Measurements from ENCODE around the gene KPNB1. TPM values are rescaled to one million over a fixed set of nuclear protein-coding genes. Genes with fewer than 3 reads are reported as not detected.

KPNB1 gene
- polyA plus RNA-seq, 1 donor (not counting 4 experiments of a cell fraction or from before 2014, with no cell fraction given) = 220 TPM

- TF ChIP-seq CTCF (optimal IDR thresholded peaks at IDR 0.05 in 1 of 3, IDR thresholded peaks at IDR 0.05 in 1 of 3, conservative IDR thresholded peaks at IDR 0.05 in 1 of 3; ENCODE audit: extremely low read depth in 1 of 3, insufficient read depth in 2 of 3, low read length in 3 of 3) (no peak), EZH2 (IDR thresholded peaks at IDR 0.05; ENCODE audit: low read length) (no peak)
- H3K4me2 ChIP-seq (ENCODE audit: control insufficient read depth, extremely low read depth, insufficient read depth, low read depth, low read length) = no peak overlapping the region
- FAIRE-seq (no peak), DNase-seq (ENCODE audit: low read depth, low spot score) (no peak)
- dilution Hi-C loops (cut with MboI; ENCODE audit: extremely low pct_ligation_motif_present, low sequenced_read_pairs) = no loop called here
- H3K9ac ChIP-seq (ENCODE audit: control insufficient read depth, extremely low read depth, insufficient read depth, low read length) = no peak overlapping the region
- H3K27ac ChIP-seq (ENCODE audit: control insufficient read depth, insufficient read depth, low read length) = no peak overlapping the region
- H3K79me2 ChIP-seq (ENCODE audit: control insufficient read depth, insufficient read depth, low read length) = no peaks in the 10 kb centered on the region
- no peaks in the 10 kb centered on the region for H3K4me1 ChIP-seq (ENCODE audit: control insufficient read depth, extremely low read depth, insufficient read depth, low read length)
- H3K4me3 ChIP-seq (ENCODE audit: control insufficient read depth in 2 of 3, extremely low read depth in 1 of 3, insufficient read depth in 2 of 3, low read depth in 1 of 3, low read length in 3 of 3) = no peak overlapping the region
- H3K36me3 ChIP-seq (ENCODE audit: control insufficient read depth in 2 of 2, extremely low read depth in 1 of 2, insufficient read depth in 2 of 2, low read length in 2 of 2) = peaks cover 0 to 1% of the 10 kb centered on the region in 2 experiments
- no peaks in the 10 kb centered on the region for H3K9me1 ChIP-seq (ENCODE audit: control insufficient read depth, extremely low read depth, insufficient read depth, low read length)
- no peaks in the 10 kb centered on the region for H4K20me1 ChIP-seq (ENCODE audit: control insufficient read depth, extremely low read depth, insufficient read depth, low read length)
- no peaks in the 10 kb centered on the region for H3K9me3 ChIP-seq (ENCODE audit: control insufficient read depth, low read depth, low read length)
- H3K27me3 ChIP-seq (ENCODE audit: control insufficient read depth, extremely low read depth, insufficient read depth, low read length) = peaks cover 45% of the 10 kb centered on the region
- H2AFZ ChIP-seq (ENCODE audit: control insufficient read depth, low read length) = no peak overlapping the region
Measured at GRCh38 chr17:47712330-47713023, 62.8 kb downstream of the KPNB1 start.

- peaks cover 62% of the 10 kb centered on the region for H3K27me3 ChIP-seq (ENCODE audit: control insufficient read depth, extremely low read depth, insufficient read depth, low read length)
- peaks cover 6% of the 10 kb centered on the region for H4K20me1 ChIP-seq (ENCODE audit: control insufficient read depth, extremely low read depth, insufficient read depth, low read length)
- no peak overlapping the region for H3K9ac ChIP-seq (ENCODE audit: control insufficient read depth, extremely low read depth, insufficient read depth, low read length)
- no peaks in the 10 kb centered on the region for H3K9me3 ChIP-seq (ENCODE audit: control insufficient read depth, low read depth, low read length)
- DNase-seq (ENCODE audit: low read depth, low spot score) = no peak
- FAIRE-seq = no peak
- dilution Hi-C loops (cut with MboI; ENCODE audit: extremely low pct_ligation_motif_present, low sequenced_read_pairs) = no loop called here
- no peaks in the 10 kb centered on the region for H3K79me2 ChIP-seq (ENCODE audit: control insufficient read depth, insufficient read depth, low read length)
- no peak overlapping the region for H3K4me2 ChIP-seq (ENCODE audit: control insufficient read depth, extremely low read depth, insufficient read depth, low read depth, low read length)
- no peaks in the 10 kb centered on the region for H3K9me1 ChIP-seq (ENCODE audit: control insufficient read depth, extremely low read depth, insufficient read depth, low read length)
- no peak overlapping the region for H3K4me3 ChIP-seq (ENCODE audit: control insufficient read depth in 2 of 3, extremely low read depth in 1 of 3, insufficient read depth in 2 of 3, low read depth in 1 of 3, low read length in 3 of 3)
- TF ChIP-seq EZH2 (IDR thresholded peaks at IDR 0.05; ENCODE audit: low read length) (no peak), CTCF (optimal IDR thresholded peaks at IDR 0.05 in 1 of 3, IDR thresholded peaks at IDR 0.05 in 1 of 3, conservative IDR thresholded peaks at IDR 0.05 in 1 of 3; ENCODE audit: extremely low read depth in 1 of 3, insufficient read depth in 2 of 3, low read length in 3 of 3) (no peak)
- no peak overlapping the region for H2AFZ ChIP-seq (ENCODE audit: control insufficient read depth, low read length)
- H3K27ac ChIP-seq (ENCODE audit: control insufficient read depth, insufficient read depth, low read length) = no peak overlapping the region
- peaks cover 0 to 1% of the 10 kb centered on the region in 2 experiments for H3K36me3 ChIP-seq (ENCODE audit: control insufficient read depth in 2 of 2, extremely low read depth in 1 of 2, insufficient read depth in 2 of 2, low read length in 2 of 2)
- H3K4me1 ChIP-seq (ENCODE audit: control insufficient read depth, extremely low read depth, insufficient read depth, low read length) = peaks cover under 1% of the 10 kb centered on the region
Measured at GRCh38 chr17:47713980-47714700, 64.4 kb downstream of the KPNB1 start.

All from keratinocyte (primary cell).